HAP-1 (cell line): ENCODE data around the gene RBL2.
A peak's percentile ranks its signal among the peaks of the same experiment; 100 is the strongest.

Experiments
- DNase-seq, 2 experiments: peaks; one replicate each; pipeline ENCODE4 v3.0.0-alpha.2; 2016 to 2020; ENCODE audit warnings: low spot score in 2 of 2
- H3K27me3 ChIP-seq: fragments of 250-450 bp; sonication (Bioruptor Pico); 2 replicates; pipeline ENCODE4 v1.5.1; 2020; ENCODE audit warnings: low read depth, mild to moderate bottlenecking, moderate library complexity
- H3K36me3 ChIP-seq: fragments of 250-450 bp; sonication (Bioruptor Pico); replicated peaks from 2 replicates; pipeline ENCODE4 v1.5.1; 2020; ENCODE audit warnings: mild to moderate bottlenecking
- H3K4me1 ChIP-seq: fragments of 250-450 bp; sonication (Bioruptor Pico); 2 replicates; pipeline ENCODE4 v1.5.1; 2020; ENCODE audit warnings: mild to moderate bottlenecking
- H3K4me3 ChIP-seq: fragments of 250-450 bp; sonication (Bioruptor Pico); 2 replicates; pipeline ENCODE4 v1.5.1; 2020; ENCODE audit warnings: mild to moderate bottlenecking, moderate library complexity
- H3K9me3 ChIP-seq: fragments of 250-450 bp; sonication (Bioruptor Pico); 2 replicates; pipeline ENCODE4 v1.5.1; 2020; ENCODE audit warnings: mild to moderate bottlenecking, moderate library complexity
- in situ Hi-C: fragments of 300-500 bp; cut with MboI; formaldehyde crosslinking; loops from 3 replicates; pipeline ENCODE4 v1.14.3; 2020; ENCODE audit warnings: low sequenced_read_pairs, inconsistent platforms, mixed read lengths

The RBL2 gene

DNA sequence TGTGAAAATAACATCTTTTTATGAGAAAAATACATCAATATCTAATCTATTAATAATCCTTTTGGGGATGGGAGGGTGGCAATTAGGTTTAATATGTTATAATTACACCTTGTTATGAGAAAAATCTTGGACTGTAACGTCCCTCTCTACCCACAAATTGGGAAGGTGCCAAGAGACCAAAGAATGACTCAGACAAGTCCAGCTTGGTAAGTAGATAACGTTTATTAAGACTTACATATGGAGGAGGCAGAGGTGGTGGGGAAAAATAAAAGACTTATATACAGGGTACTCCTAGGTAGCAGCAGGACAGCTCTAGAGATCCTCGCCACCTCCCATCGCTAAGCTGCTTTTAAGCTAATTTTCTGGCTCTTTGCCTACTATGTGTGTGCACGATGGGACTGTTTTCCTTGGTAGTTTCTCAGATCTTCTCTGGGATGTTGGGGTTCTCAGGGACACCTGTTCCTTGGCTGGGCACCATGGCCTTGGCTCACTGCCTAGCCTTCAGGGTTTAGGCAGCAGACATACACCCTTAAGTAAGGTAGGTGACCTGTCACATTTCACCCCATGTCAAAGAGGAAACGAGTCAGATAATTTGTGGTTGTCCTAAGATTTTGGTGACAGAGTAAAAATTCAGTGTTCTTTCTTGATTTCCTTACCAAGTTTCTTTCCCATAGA is 31.5 kb downstream of the RBL2 start:
- Histone ChIP-seq H3K4me1 (no peaks in the 10 kb centered on the region), H3K36me3 (peaks cover 22% of the 10 kb centered on the region), H3K9me3 (no peaks in the 10 kb centered on the region), H3K27me3 (no peaks in the 10 kb centered on the region), H3K4me3 (no peak overlapping the region)
- DNase-seq, result no peak
- in situ Hi-C loops, result no loop called here

GRCh38 chr16:53476867-53477266 is 42.6 kb downstream of the RBL2 start:
- H3K9me3 ChIP-seq, result no peaks in the 10 kb centered on the region
- in situ Hi-C loops, result no loop called here
- no peak overlapping the region for H3K4me3 ChIP-seq
- DNase-seq, result no peak
- peaks cover 33% of the 10 kb centered on the region for H3K36me3 ChIP-seq
- no peaks in the 10 kb centered on the region for H3K27me3 ChIP-seq
- H3K4me1 ChIP-seq, result no peaks in the 10 kb centered on the region

- H3K9me3 ChIP-seq, result no peaks in the 10 kb centered on the region
- peaks cover 2% of the 10 kb centered on the region; the same call in 1 of the 2 replicates for H3K4me1 ChIP-seq
- DNase-seq, result no peak
- no peak overlapping the region for H3K4me3 ChIP-seq
- in situ Hi-C loops, result no loop called here
- peaks cover 46% of the 10 kb centered on the region for H3K36me3 ChIP-seq
- no peaks in the 10 kb centered on the region for H3K27me3 ChIP-seq
These were observed 44.7 kb downstream of the RBL2 start for GRCh38 chr16:53478965-53479364.

DNA sequence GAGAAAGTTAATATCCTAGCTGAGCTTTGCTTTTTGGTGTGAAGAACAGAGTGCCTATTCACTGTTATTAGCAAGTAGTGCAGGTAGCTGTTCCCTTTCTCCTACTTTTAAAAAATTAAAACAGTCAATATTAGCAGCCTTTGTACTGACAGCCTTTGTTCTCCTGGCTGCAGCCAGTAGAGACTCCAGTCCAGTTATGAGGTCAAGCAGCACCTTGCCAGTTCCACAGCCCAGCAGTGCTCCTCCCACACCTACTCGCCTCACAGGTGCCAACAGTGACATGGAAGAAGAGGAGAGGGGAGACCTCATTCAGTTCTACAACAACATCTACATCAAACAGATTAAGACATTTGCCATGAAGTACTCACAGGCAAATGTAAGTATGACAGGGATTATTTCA is 46.1 kb downstream of the RBL2 start:
- Histone ChIP-seq H3K4me1 (peaks cover 8% of the 10 kb centered on the region), H3K9me3 (no peaks in the 10 kb centered on the region), H3K4me3 (no peak overlapping the region), H3K36me3 (peaks cover 46% of the 10 kb centered on the region), H3K27me3 (no peaks in the 10 kb centered on the region)
- no peak for DNase-seq
- in situ Hi-C loops, result no loop called here

DNA sequence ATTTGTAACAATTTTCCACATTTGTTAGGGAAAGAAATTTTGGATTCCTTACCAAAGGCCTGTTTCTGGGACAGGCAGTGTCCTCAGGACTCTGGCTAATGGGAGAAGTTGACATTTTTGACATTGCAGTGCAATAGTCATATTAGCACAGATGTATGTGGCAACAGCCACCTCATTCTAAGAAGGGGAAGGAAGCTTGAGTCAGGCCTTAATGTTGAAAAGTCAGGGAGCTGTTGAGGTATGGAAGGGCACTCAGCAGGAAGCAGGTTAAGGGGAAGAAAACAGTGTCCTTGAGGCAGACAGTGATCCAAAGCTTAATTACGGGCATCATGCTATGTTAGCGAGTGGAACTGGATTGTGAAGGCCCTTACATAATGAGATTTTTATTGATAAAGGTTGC is 47.9 kb downstream of the RBL2 start:
- Histone ChIP-seq H3K4me1 (peaks cover 8% of the 10 kb centered on the region), H3K9me3 (no peaks in the 10 kb centered on the region), H3K36me3 (peaks cover 54% of the 10 kb centered on the region), H3K27me3 (no peaks in the 10 kb centered on the region), H3K4me3 (no peak overlapping the region)
- in situ Hi-C loops, result no loop called here
- no peak for DNase-seq

- Histone ChIP-seq H3K27me3 (no peaks in the 10 kb centered on the region), H3K9me3 (no peaks in the 10 kb centered on the region), H3K4me1 (peaks cover 8% of the 10 kb centered on the region), H3K4me3 (no peak overlapping the region), H3K36me3 (peaks cover 44% of the 10 kb centered on the region)
- no peak for DNase-seq
- in situ Hi-C loops, result no loop called here
These were observed 50.3 kb downstream of the RBL2 start for GRCh38 chr16:53484542-53484941.

GRCh38 chr16:53486230-53486629 is 52.0 kb downstream of the RBL2 start:
- in situ Hi-C loops, result no loop called here
- DNase-seq, result no peak
- Histone ChIP-seq H3K9me3 (no peaks in the 10 kb centered on the region), H3K4me3 (no peak overlapping the region), H3K36me3 (peaks cover 41% of the 10 kb centered on the region), H3K4me1 (peaks cover 8% of the 10 kb centered on the region), H3K27me3 (no peaks in the 10 kb centered on the region)

DNA sequence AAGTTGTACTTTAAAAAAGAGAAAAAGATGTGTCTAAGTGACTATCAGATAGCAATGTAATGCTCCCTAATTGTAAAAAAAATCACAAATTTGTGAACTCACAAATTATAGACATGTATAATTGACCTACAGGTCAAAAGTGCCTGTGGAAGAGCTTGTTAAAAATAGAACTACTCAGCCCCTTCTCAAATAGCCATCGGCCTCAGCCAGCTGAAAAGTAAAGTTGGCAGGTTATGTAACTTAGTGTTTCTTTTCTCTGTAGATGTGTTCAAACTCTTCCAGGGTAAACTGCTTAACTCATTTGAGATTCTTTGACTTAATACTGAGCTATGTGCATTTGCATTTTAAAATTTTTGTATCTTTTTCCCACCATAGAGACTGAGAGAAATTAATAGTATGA is 55.5 kb downstream of the RBL2 start:
- Histone ChIP-seq H3K4me1 (no peaks in the 10 kb centered on the region), H3K36me3 (peaks cover 49% of the 10 kb centered on the region), H3K9me3 (no peaks in the 10 kb centered on the region), H3K27me3 (no peaks in the 10 kb centered on the region), H3K4me3 (no peak overlapping the region)
- DNase-seq, result no peak
- in situ Hi-C loops, result no loop called here

DNA sequence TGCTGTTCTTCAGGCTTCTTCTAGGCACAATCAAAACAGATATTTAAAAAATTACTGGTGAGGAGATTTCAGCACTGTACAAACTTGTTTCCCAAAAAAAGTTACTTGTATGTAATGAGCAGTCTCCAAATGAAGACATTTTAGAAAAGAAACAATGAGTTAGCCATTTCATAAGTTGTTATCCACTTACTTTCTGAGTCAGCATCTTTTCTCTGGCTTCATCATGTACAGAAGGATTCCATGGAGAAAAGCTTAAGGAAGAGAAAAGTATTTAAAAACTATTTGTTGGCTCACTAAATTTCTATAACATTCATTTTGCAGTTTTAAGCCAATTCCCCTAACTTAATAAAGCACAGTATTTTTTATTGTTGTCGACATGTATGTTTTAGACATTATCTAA is 58.2 kb downstream of the RBL2 start:
- H3K9me3 ChIP-seq, result no peaks in the 10 kb centered on the region
- H3K4me1 ChIP-seq, result no peaks in the 10 kb centered on the region
- no peaks in the 10 kb centered on the region for H3K27me3 ChIP-seq
- H3K36me3 ChIP-seq, result peaks cover 50% of the 10 kb centered on the region
- in situ Hi-C loops, result no loop called here
- no peak for DNase-seq
- H3K4me3 ChIP-seq, result no peak overlapping the region

DNA sequence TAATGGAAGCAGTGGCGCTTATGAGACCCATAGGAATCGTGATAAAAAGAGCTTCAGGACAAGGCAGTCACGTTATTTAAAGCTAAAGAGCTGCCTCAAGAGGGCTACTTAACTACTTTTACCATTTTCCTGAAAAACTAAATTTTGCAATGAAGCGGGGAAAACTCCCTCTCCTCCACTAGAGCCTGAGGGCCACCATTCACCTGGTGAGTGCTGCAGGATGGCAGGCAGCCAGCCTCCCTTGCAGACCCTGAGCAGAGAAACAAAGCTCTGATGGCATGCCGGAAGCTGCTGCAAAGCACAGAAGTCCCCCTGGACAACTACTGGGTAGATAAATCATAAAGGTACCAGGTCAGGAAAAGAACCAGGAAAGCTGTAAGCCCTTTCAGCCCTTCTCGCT is 60.4 kb downstream of the RBL2 start:
- DNase-seq, result no peak
- Histone ChIP-seq H3K4me1 (no peaks in the 10 kb centered on the region), H3K4me3 (no peak overlapping the region), H3K36me3 (peaks cover 50% of the 10 kb centered on the region), H3K27me3 (no peaks in the 10 kb centered on the region), H3K9me3 (no peaks in the 10 kb centered on the region)
- in situ Hi-C loops, result no loop called here

DNA sequence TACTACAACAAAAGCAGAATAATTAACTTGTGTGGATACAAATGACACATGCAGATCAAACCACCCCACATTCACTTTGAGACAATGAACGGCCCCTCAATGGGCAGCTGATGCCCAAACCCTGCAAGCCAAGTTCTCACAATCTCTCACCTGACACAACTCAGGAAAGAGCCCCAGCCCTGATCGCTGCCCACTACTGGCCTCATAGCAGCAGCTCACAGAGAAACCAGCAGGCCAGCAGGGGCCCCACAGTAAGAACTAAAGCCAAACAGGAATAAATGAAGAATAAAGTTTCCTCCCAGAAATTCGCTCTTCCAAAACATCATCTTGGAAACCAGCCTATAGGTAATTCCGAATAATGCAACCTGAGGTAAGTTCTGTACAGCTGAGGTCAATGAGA is 61.1 kb downstream of the RBL2 start:
- H3K4me1 ChIP-seq, result no peaks in the 10 kb centered on the region
- in situ Hi-C loops, result no loop called here
- H3K9me3 ChIP-seq, result no peaks in the 10 kb centered on the region
- DNase-seq, result no peak
- peaks cover 44% of the 10 kb centered on the region for H3K36me3 ChIP-seq
- H3K4me3 ChIP-seq, result no peak overlapping the region
- H3K27me3 ChIP-seq, result no peaks in the 10 kb centered on the region

DNA sequence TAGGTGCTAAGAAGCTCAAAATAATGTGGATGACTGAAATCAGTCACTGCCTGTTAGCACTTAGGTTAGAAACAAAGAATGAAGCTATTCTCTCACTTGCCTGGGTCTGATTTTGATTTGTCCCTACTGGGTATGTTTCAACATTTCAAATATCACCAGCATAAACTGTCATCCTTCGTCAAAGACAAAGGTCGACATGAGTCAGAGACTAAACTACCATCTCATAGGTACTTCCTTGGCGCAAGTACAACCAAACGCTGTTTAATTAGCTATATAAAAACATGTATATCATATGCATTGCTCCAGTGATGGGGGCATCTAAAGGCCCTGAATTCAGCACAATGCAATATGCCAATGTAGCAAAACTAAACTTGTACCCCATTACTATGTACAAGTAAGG is 64.7 kb downstream of the RBL2 start:
- Histone ChIP-seq H3K4me1 (peaks cover 9% of the 10 kb centered on the region), H3K27me3 (no peaks in the 10 kb centered on the region), H3K4me3 (no peak overlapping the region), H3K36me3 (peaks cover 17% of the 10 kb centered on the region), H3K9me3 (no peaks in the 10 kb centered on the region)
- in situ Hi-C loops, result no loop called here
- no peak for DNase-seq

DNA sequence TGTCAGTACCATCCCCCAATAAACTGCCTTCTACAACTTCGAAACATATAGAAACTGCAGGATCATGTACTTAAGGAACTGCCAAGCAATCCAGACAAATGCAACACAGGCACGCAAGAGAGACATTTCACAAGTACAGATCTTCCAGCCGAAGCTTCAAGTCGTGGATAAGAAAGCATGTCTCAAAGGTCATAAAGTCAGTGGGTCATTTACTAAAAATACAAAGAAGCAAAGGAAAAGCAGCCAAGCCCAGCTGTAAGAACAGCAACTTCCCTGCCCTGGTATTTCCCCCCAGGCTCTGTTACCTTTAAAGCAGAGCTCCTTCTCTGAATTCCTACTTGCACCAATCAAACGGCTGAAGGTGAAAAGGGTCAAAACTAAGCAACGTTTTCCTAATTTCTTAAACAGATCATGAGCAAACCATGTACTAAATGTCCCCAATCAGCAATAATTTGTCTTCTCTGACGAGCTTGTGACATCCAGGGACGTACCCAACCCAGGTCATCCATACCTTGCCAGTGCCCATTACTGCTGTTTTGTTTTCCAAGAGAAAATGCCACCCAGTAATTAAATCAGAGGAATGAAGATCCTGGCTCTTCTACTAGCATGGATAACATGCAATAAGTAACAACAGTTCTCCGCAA is 67.1 kb downstream of the RBL2 start:
- peaks cover 13% of the 10 kb centered on the region for H3K4me1 ChIP-seq
- no peaks in the 10 kb centered on the region for H3K9me3 ChIP-seq
- H3K27me3 ChIP-seq, result no peaks in the 10 kb centered on the region
- in situ Hi-C loops, result no loop called here
- no peaks in the 10 kb centered on the region for H3K36me3 ChIP-seq
- peak overlapping the region; percentile 80 for H3K4me3 ChIP-seq
- DNase-seq, result peak in 1 of 2 experiments; percentile 21

- in situ Hi-C loops, result no loop called here
- peak within 1 kb of the TSS; percentile 80 for H3K4me3 ChIP-seq
- H3K9me3 ChIP-seq, result no peaks in the 10 kb centered on the region
- H3K4me1 ChIP-seq, result peaks cover 13% of the 10 kb centered on the region
- H3K36me3 ChIP-seq, result no peaks in the 10 kb centered on the region
- DNase-seq, result peak in 1 of 2 experiments; percentile 24
- no peaks in the 10 kb centered on the region for H3K27me3 ChIP-seq
These were observed 68.3 kb downstream of the RBL2 start, which contains the start of gene AKTIP for GRCh38 chr16:53502331-53503269. AKTIP (minus strand) TSS chr16:53503209; CDS start chr16:53500259, 2,950 bp downstream.
